K562 (cell line): ENCODE data around the gene DCAF10. TPM values are rescaled to one million over a fixed set of nuclear protein-coding genes. Genes with fewer than 3 reads are reported as not detected.
A peak's percentile ranks its signal among the peaks of the same experiment; 100 is the strongest.

Experiments used
- CC2D1A ChIP-seq: fragments of 450-650 bp; IDR thresholded peaks from 2 replicates; pipeline ENCODE4 v1.6.1; 2017; ENCODE audit warnings: mild to moderate bottlenecking
- CTBP1 ChIP-seq: fragments of 450-650 bp; IDR thresholded peaks from 2 replicates; pipeline ENCODE4 v1.6.1; 2016; ENCODE audit warnings: borderline replicate concordance
- FOXK2 ChIP-seq, 2 experiments: fragments of 450-650 bp; IDR thresholded peaks in 1 of 2; conservative IDR thresholded peaks in 1 of 2; 2 replicates each; pipeline ENCODE4 v1.6.1; 2016; ENCODE audit warnings: low read depth in 2 of 2, mild to moderate bottlenecking in 1 of 2
- ILK ChIP-seq: fragments of 450-650 bp; IDR thresholded peaks from 2 replicates; pipeline ENCODE4 v1.6.1; 2016; ENCODE audit warnings: missing genetic modification characterization, low read depth, mild to moderate bottlenecking, missing compliant biosample characterization, moderate library complexity, borderline replicate concordance
- MCM3 ChIP-seq: fragments of 450-650 bp; IDR thresholded peaks from 2 replicates; pipeline ENCODE4 v1.6.1; 2016
- MTA3 ChIP-seq: fragments of 450-650 bp; formaldehyde crosslinking; IDR thresholded peaks from 2 replicates; pipeline ENCODE4 v1.6.1; 2017; ENCODE audit warnings: mild to moderate bottlenecking, borderline replicate concordance
- PHB2 ChIP-seq: fragments of 450-650 bp; IDR thresholded peaks from 2 replicates; pipeline ENCODE4 v1.6.1; 2017; ENCODE audit warnings: low read depth
- SRSF3 ChIP-seq: fragments of 200-400 bp; formaldehyde crosslinking; IDR thresholded peaks from 2 replicates; pipeline ENCODE4 v1.6.1; 2016; ENCODE audit warnings: mild to moderate bottlenecking, low read length, moderate library complexity; ENCODE audit not compliant: insufficient read depth
- ZFP36 ChIP-seq: fragments of 150-350 bp; IDR thresholded peaks from 2 replicates; pipeline ENCODE4 v1.6.1; 2018; ENCODE audit warnings: low read length, low read depth; ENCODE audit not compliant: partially characterized antibody
- ZNF512 ChIP-seq: IDR thresholded peaks from 2 replicates; pipeline ENCODE4 v1.6.1; 2016; ENCODE audit warnings: missing genetic modification characterization, missing compliant biosample characterization
- ZNF561 ChIP-seq: fragments of 450-650 bp; formaldehyde crosslinking; conservative IDR thresholded peaks from 2 replicates; pipeline ENCODE4 v1.4.0; 2020; ENCODE audit warnings: mild to moderate bottlenecking, moderate library complexity
- ZZZ3 ChIP-seq: fragments of 450-650 bp; IDR thresholded peaks from 2 replicates; pipeline ENCODE4 v1.6.1; 2016; ENCODE audit warnings: antibody characterized with exemption, mild to moderate bottlenecking, moderate library complexity
- polyA plus RNA-seq, 8 experiments: library from polyadenylated mRNA; depleted of rRNA in 4 of 8; stranded (reverse) in 5 of 8; unstranded in 3 of 8; fragments of >200 nt; fragmentation: Nextera tagmentation in 2 of 8; fragmentation: Illumina TruSeq in 1 of 8; extraction: Ambion mirVana in 2 of 8; extraction: Trizol in 1 of 8; gene quantifications; 2 replicates each; pipeline versions ENCODE4 v1.2.1 to v1.2.3, GENCODE V29; 2011 to 2014; ENCODE audit warnings: inconsistent platforms in 1 of 8, missing spikeins in 1 of 8
- total RNA-seq, 7 experiments: library from RNA; depleted of rRNA in 6 of 7; stranded (reverse); fragments of >200 nt in 6 of 7; fragmentation: Illumina TruSeq in 2 of 7; extraction: Trizol in 2 of 7; gene quantifications; 2 replicates each; pipeline versions ENCODE4 v1.2.1 to v1.2.3, GENCODE V29; 2011 to 2021; ENCODE audit warnings: low replicate concordance in 1 of 7
- TF ChIP-seq, protein P1 (sequence below): IDR thresholded peaks from 2 replicates; pipeline ENCODE4 v1.6.1; 2011; ENCODE audit warnings: borderline replicate concordance, low read depth, mild to moderate bottlenecking, moderate library complexity, low read length; ENCODE audit not compliant: insufficient read depth, poor library complexity, severe bottlenecking
- TF ChIP-seq, protein P2 (sequence below), 2 experiments: fragments of 450-650 bp; conservative IDR thresholded peaks; 2 replicates each; pipeline ENCODE4 v1.6.1; 2017; ENCODE audit warnings: mild to moderate bottlenecking in 2 of 2, moderate library complexity in 2 of 2
- TF ChIP-seq, protein P3 (sequence below): sonication (generic); formaldehyde crosslinking; IDR thresholded peaks from 2 replicates; pipeline ENCODE4 v1.8.0; 2022; ENCODE audit warnings: mild to moderate bottlenecking, low read depth, missing genetic modification reagents
- TF ChIP-seq, protein P4 (sequence below): fragments of 450-650 bp; IDR thresholded peaks from 2 replicates; pipeline ENCODE4 v1.6.1; 2016; ENCODE audit warnings: antibody characterized with exemption
- TF ChIP-seq, protein P5 (sequence below): fragments of 450-650 bp; IDR thresholded peaks from 2 replicates; pipeline ENCODE4 v1.6.1; 2014; ENCODE audit warnings: low read depth, mild to moderate bottlenecking, moderate library complexity, borderline replicate concordance

DCAF10 gene
- total and polyA plus RNA-seq, 9 of the 15 experiments (the other 6 are each of a cell fraction or from before 2014, with no cell fraction given), result 6.8 to 40.1 (median 16.9) TPM

DNA sequence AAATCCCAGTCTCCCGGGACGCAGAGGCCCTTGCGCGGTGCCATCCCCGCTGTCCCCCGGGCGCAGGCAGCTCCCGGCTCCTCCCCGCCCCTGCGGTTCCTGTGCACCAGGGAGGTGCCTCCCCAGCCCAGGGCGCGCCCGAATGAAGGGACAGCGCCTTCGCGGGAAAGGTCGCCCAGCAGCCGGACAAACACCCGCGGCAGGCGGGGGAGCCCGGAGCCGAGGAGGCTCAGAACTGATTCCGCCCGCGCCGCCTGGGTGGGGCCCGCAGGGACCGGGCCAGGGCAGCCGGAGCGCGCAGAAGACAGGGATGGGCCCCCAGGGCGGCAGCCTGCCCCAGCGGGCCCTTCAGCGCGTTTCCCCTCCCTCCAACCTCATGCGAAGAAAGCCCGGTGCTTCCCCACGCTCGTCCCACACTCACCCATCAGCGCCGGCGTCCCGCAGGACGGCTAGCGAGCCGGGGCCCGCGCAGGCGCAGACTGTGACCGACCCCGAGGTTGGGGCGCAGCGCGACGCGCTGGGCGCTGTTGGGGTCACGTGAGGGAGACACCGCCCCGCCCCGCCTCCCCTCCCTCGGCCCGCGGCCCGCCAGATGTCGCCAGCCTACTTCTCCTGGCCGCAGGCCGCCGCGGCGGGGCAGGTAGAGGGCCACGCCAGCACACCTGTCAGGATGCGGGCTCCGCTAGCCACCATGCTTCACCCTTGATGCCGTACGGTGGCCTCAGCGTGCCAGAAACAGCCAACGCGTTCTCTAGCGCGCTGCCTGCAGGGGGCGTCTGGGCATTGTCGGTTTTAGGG is 103.2 kb downstream of the DCAF10 start, which contains the start of gene SLC25A51 (continued):
- TF ChIP-seq, protein P1, sequence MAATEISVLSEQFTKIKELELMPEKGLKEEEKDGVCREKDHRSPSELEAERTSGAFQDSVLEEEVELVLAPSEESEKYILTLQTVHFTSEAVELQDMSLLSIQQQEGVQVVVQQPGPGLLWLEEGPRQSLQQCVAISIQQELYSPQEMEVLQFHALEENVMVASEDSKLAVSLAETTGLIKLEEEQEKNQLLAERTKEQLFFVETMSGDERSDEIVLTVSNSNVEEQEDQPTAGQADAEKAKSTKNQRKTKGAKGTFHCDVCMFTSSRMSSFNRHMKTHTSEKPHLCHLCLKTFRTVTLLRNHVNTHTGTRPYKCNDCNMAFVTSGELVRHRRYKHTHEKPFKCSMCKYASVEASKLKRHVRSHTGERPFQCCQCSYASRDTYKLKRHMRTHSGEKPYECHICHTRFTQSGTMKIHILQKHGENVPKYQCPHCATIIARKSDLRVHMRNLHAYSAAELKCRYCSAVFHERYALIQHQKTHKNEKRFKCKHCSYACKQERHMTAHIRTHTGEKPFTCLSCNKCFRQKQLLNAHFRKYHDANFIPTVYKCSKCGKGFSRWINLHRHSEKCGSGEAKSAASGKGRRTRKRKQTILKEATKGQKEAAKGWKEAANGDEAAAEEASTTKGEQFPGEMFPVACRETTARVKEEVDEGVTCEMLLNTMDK, result peak; percentile 99
- TF ChIP-seq ILK (tag), result no peak
- TF ChIP-seq, protein P2, sequence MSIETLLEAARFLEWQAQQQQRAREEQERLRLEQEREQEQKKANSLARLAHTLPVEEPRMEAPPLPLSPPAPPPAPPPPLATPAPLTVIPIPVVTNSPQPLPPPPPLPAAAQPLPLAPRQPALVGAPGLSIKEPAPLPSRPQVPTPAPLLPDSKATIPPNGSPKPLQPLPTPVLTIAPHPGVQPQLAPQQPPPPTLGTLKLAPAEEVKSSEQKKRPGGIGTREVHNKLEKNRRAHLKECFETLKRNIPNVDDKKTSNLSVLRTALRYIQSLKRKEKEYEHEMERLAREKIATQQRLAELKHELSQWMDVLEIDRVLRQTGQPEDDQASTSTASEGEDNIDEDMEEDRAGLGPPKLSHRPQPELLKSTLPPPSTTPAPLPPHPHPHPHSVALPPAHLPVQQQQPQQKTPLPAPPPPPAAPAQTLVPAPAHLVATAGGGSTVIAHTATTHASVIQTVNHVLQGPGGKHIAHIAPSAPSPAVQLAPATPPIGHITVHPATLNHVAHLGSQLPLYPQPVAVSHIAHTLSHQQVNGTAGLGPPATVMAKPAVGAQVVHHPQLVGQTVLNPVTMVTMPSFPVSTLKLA (conservative IDR thresholded peaks at IDR 0.05), result peak; percentile 93 to 97
- TF ChIP-seq CTBP1, result peak; percentile 100
- no peak for TF ChIP-seq ZNF561 (CRISPR knock-in tag)
- no peak for TF ChIP-seq ZNF512 (tag)
- peak; percentile 34 for TF ChIP-seq ZFP36
- TF ChIP-seq, protein P3, sequence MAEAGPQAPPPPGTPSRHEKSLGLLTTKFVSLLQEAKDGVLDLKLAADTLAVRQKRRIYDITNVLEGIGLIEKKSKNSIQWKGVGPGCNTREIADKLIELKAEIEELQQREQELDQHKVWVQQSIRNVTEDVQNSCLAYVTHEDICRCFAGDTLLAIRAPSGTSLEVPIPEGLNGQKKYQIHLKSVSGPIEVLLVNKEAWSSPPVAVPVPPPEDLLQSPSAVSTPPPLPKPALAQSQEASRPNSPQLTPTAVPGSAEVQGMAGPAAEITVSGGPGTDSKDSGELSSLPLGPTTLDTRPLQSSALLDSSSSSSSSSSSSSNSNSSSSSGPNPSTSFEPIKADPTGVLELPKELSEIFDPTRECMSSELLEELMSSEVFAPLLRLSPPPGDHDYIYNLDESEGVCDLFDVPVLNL (CRISPR knock-in tag), result peak; percentile 64
- no peak for TF ChIP-seq SRSF3
- TF ChIP-seq, protein P4, sequence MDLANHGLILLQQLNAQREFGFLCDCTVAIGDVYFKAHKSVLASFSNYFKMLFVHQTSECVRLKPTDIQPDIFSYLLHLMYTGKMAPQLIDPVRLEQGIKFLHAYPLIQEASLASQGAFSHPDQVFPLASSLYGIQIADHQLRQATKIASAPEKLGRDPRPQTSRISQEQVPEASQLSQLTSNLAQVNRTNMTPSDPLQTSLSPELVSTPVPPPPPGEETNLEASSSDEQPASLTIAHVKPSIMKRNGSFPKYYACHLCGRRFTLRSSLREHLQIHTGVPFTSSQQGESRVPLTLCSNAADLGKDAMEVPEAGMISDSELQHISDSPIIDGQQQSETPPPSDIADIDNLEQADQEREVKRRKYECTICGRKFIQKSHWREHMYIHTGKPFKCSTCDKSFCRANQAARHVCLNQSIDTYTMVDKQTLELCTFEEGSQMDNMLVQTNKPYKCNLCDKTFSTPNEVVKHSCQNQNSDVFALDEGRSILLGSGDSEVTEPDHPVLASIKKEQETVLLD, result peak; percentile 69; the same call in 1 of the 2 replicates
- TF ChIP-seq MTA3, result peak; percentile 100
- peak; percentile 73 for TF ChIP-seq ZZZ3
- peak; percentile 86 to 93 for TF ChIP-seq FOXK2 (conservative IDR thresholded peaks at IDR 0.05 in 1 of 2, IDR thresholded peaks at IDR 0.05 in 1 of 2; ENCODE audit: low read depth in 2 of 2)
- TF ChIP-seq, protein P5, sequence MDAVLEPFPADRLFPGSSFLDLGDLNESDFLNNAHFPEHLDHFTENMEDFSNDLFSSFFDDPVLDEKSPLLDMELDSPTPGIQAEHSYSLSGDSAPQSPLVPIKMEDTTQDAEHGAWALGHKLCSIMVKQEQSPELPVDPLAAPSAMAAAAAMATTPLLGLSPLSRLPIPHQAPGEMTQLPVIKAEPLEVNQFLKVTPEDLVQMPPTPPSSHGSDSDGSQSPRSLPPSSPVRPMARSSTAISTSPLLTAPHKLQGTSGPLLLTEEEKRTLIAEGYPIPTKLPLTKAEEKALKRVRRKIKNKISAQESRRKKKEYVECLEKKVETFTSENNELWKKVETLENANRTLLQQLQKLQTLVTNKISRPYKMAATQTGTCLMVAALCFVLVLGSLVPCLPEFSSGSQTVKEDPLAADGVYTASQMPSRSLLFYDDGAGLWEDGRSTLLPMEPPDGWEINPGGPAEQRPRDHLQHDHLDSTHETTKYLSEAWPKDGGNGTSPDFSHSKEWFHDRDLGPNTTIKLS, result peak; percentile 75; the same call in 1 of the 2 replicates
- no peak for TF ChIP-seq CC2D1A
- TF ChIP-seq MCM3, result no peak
- TF ChIP-seq PHB2, result no peak
